ENCODE measurements around the gene ADGRG3. TPM values are rescaled to one million over a fixed set of nuclear protein-coding genes. Genes with fewer than 3 reads are reported as not detected.

Gene ADGRG3
- total and polyA plus RNA-seq, 2 of the 13 experiments (the other 11 are each of a cell fraction or from before 2014, with no cell fraction given): 2.7 to 11.8 TPM

DNA sequence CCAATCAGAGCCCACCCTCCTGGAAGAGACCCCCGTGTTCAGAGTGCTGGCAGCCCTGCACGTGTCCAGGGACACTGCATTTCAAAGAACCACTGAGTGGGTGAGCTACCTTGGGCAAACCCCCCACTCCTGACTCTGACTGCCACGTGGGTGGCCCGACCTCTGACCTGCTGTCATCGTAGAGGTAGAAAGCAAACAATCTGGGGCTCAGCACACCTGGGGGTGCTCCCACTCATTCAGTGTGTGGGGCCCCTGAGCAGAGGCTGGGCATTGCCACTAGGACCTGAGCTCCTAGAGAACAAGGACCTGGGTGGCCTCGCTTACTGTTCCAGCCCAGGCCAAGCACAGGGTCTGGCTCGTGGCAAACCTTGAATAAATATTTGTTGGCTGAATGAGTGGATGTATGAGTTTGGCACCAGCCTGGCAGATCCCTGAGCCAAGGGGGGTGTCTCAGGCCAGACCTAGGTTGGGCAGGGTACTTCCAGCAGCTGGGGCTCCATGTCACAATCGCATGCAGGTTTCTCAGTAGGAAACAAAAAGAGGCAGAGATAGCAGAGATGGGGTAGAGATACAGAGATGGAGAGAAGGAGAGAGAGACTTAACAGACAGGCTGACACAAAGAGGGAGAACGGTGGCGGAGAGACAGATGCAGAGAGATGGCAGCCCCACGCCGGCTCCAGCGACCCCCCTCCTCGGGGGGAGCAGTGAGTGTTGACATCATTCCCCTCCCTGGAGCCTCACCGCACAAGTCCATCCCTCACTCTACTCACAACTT lies 21.1 kb downstream of the ADGRG3 start (continued):
- TF ChIP-seq, protein P1, sequence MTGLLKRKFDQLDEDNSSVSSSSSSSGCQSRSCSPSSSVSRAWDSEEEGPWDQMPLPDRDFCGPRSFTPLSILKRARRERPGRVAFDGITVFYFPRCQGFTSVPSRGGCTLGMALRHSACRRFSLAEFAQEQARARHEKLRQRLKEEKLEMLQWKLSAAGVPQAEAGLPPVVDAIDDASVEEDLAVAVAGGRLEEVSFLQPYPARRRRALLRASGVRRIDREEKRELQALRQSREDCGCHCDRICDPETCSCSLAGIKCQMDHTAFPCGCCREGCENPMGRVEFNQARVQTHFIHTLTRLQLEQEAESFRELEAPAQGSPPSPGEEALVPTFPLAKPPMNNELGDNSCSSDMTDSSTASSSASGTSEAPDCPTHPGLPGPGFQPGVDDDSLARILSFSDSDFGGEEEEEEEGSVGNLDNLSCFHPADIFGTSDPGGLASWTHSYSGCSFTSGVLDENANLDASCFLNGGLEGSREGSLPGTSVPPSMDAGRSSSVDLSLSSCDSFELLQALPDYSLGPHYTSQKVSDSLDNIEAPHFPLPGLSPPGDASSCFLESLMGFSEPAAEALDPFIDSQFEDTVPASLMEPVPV (CRISPR knock-in tag; IDR thresholded peaks at IDR 0.05): peak; percentile 57; the same call in 1 of the 2 replicates
- TF ChIP-seq ZNF232 (CRISPR knock-in tag; IDR thresholded peaks at IDR 0.05; ENCODE audit: borderline replicate concordance): 0 out of 2 replicates have a peak, but pooled peaks have one; percentile 25
- TF ChIP-seq HNRNPL (IDR thresholded peaks at IDR 0.05; ENCODE audit: low read depth, low read length): peak; percentile 74
- TF ChIP-seq, protein P2, sequence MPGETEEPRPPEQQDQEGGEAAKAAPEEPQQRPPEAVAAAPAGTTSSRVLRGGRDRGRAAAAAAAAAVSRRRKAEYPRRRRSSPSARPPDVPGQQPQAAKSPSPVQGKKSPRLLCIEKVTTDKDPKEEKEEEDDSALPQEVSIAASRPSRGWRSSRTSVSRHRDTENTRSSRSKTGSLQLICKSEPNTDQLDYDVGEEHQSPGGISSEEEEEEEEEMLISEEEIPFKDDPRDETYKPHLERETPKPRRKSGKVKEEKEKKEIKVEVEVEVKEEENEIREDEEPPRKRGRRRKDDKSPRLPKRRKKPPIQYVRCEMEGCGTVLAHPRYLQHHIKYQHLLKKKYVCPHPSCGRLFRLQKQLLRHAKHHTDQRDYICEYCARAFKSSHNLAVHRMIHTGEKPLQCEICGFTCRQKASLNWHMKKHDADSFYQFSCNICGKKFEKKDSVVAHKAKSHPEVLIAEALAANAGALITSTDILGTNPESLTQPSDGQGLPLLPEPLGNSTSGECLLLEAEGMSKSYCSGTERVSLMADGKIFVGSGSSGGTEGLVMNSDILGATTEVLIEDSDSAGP (CRISPR knock-in tag; IDR thresholded peaks at IDR 0.05; ENCODE audit: borderline replicate concordance): 0 out of 2 replicates have a peak, but pooled peaks have one; percentile 23
- TF ChIP-seq, protein P3, sequence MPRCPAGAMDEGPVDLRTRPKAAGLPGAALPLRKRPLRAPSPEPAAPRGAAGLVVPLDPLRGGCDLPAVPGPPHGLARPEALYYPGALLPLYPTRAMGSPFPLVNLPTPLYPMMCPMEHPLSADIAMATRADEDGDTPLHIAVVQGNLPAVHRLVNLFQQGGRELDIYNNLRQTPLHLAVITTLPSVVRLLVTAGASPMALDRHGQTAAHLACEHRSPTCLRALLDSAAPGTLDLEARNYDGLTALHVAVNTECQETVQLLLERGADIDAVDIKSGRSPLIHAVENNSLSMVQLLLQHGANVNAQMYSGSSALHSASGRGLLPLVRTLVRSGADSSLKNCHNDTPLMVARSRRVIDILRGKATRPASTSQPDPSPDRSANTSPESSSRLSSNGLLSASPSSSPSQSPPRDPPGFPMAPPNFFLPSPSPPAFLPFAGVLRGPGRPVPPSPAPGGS (CRISPR knock-in tag; IDR thresholded peaks at IDR 0.05): 0 out of 2 replicates have a peak, but pooled peaks have one; percentile 4
- no peak for TF ChIP-seq ZNF672 (CRISPR knock-in tag; IDR thresholded peaks at IDR 0.05)
- TF ChIP-seq, protein P4, sequence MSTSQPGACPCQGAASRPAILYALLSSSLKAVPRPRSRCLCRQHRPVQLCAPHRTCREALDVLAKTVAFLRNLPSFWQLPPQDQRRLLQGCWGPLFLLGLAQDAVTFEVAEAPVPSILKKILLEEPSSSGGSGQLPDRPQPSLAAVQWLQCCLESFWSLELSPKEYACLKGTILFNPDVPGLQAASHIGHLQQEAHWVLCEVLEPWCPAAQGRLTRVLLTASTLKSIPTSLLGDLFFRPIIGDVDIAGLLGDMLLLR (CRISPR knock-in tag; IDR thresholded peaks at IDR 0.05): 0 out of 2 replicates have a peak, but pooled peaks have one; percentile 34
- TF ChIP-seq ZBTB7B (CRISPR knock-in tag; IDR thresholded peaks at IDR 0.05): peak; percentile 57; the same call in 1 of the 2 replicates
- no peak for TF ChIP-seq ELF3 (CRISPR knock-in tag; IDR thresholded peaks at IDR 0.05)
- TF ChIP-seq KDM5B (CRISPR knock-in tag; IDR thresholded peaks at IDR 0.05; ENCODE audit: borderline replicate concordance): 0 out of 2 replicates have a peak, but pooled peaks have one; percentile 29
- TF ChIP-seq, protein P5, sequence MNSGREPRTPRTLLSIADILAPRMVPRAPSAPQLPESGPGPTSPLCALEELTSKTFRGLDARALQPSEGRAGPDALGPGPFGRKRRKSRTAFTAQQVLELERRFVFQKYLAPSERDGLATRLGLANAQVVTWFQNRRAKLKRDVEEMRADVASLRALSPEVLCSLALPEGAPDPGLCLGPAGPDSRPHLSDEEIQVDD (CRISPR knock-in tag; IDR thresholded peaks at IDR 0.05; ENCODE audit: borderline replicate concordance): no peak
- TF ChIP-seq ZMYM4 (CRISPR knock-in tag; IDR thresholded peaks at IDR 0.05): no peak
- TF ChIP-seq MYC (CRISPR knock-in tag; IDR thresholded peaks at IDR 0.05; ENCODE audit: borderline replicate concordance): peak; percentile 49; the same call in 1 of the 2 replicates
- 0 out of 2 replicates have a peak, but pooled peaks have one; percentile 0 for TF ChIP-seq ZBTB38 (CRISPR knock-in tag; IDR thresholded peaks at IDR 0.05)
- TF ChIP-seq MXD4 (CRISPR knock-in tag; IDR thresholded peaks at IDR 0.05): no peak; the same call in 1 of the 2 replicates
- TF ChIP-seq KLF11 (CRISPR knock-in tag; IDR thresholded peaks at IDR 0.05): no peak
- TF ChIP-seq, protein P6, sequence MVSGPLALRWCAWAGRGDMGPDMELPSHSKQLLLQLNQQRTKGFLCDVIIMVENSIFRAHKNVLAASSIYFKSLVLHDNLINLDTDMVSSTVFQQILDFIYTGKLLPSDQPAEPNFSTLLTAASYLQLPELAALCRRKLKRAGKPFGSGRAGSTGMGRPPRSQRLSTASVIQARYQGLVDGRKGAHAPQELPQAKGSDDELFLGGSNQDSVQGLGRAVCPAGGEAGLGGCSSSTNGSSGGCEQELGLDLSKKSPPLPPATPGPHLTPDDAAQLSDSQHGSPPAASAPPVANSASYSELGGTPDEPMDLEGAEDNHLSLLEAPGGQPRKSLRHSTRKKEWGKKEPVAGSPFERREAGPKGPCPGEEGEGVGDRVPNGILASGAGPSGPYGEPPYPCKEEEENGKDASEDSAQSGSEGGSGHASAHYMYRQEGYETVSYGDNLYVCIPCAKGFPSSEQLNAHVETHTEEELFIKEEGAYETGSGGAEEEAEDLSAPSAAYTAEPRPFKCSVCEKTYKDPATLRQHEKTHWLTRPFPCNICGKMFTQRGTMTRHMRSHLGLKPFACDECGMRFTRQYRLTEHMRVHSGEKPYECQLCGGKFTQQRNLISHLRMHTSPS (CRISPR knock-in tag; IDR thresholded peaks at IDR 0.05; ENCODE audit: low read depth): peak; percentile 47; the same call in 1 of the 2 replicates
- 0 out of 2 replicates have a peak, but pooled peaks have one; percentile 51 for TF ChIP-seq BORCS8-MEF2B (CRISPR knock-in tag; IDR thresholded peaks at IDR 0.05)
- no peak for TF ChIP-seq MIER3 (CRISPR knock-in tag; IDR thresholded peaks at IDR 0.05; ENCODE audit: borderline replicate concordance)

Measured in HepG2 (cell line).